Stimulated activated CD4-positive, alpha-beta T cell treated with anti-CD3 and anti-CD28 coated beads, Interleukin-4, amount 100 ng/mL, for 48 hours (primary cell): ENCODE measurements around the gene VNN1.

Experiments used
- DNase-seq, 2 donors: peaks; one replicate each; pipeline ENCODE4 v3.0.0-alpha.2; 2020; ENCODE audit warnings: low read depth in 2 of 2

VNN1 gene

GRCh38 chr6:132713352-132714134 lies at the start of gene VNN1:
Gene VNN1 (minus strand): TSS chr6:132714055. CDS start chr6:132714035, 20 bp downstream.
- DNase-seq, result no peak

- peak; percentile 14 for DNase-seq
These were observed 49.4 kb upstream of the VNN1 start for GRCh38 chr6:132763269-132763668.

GRCh38 chr6:132760256-132760655 lies 46.4 kb upstream of the VNN1 start:
- no peak for DNase-seq

- DNase-seq, result no peak
These were observed 44.8 kb upstream of the VNN1 start for GRCh38 chr6:132758689-132759088.

GRCh38 chr6:132752255-132752654 lies 38.4 kb upstream of the VNN1 start:
- no peak for DNase-seq

GRCh38 chr6:132751828-132752227 lies 38.0 kb upstream of the VNN1 start:
- DNase-seq, result no peak

GRCh38 chr6:132751306-132751705 lies 37.5 kb upstream of the VNN1 start:
- DNase-seq, result no peak

- DNase-seq, result no peak
These were observed 36.8 kb upstream of the VNN1 start for GRCh38 chr6:132750455-132751248.

- no peak for DNase-seq
These were observed 35.3 kb upstream of the VNN1 start for GRCh38 chr6:132749111-132749510.

- DNase-seq, result no peak
These were observed 34.6 kb upstream of the VNN1 start for GRCh38 chr6:132748446-132748845.

GRCh38 chr6:132746048-132746447 lies 32.2 kb upstream of the VNN1 start:
- DNase-seq, result no peak

GRCh38 chr6:132742495-132742894 lies 28.6 kb upstream of the VNN1 start:
- DNase-seq, result no peak

- no peak for DNase-seq
These were observed 27.4 kb upstream of the VNN1 start for GRCh38 chr6:132741281-132741680.

GRCh38 chr6:132736239-132736638 lies 22.4 kb upstream of the VNN1 start:
- no peak for DNase-seq

- no peak for DNase-seq
These were observed 20.9 kb upstream of the VNN1 start for GRCh38 chr6:132734694-132735236.

GRCh38 chr6:132733814-132734213 lies 20.0 kb upstream of the VNN1 start:
- DNase-seq, result no peak

- no peak for DNase-seq
These were observed 19.4 kb upstream of the VNN1 start for GRCh38 chr6:132733283-132733682.

GRCh38 chr6:132731086-132731485 lies 17.2 kb upstream of the VNN1 start:
- no peak for DNase-seq

GRCh38 chr6:132730560-132730959 lies 16.7 kb upstream of the VNN1 start:
- DNase-seq, result no peak

- DNase-seq, result no peak
These were observed 14.8 kb upstream of the VNN1 start for GRCh38 chr6:132728616-132729015.

- DNase-seq, result no peak
These were observed 12.7 kb upstream of the VNN1 start for GRCh38 chr6:132726608-132726975.

GRCh38 chr6:132725947-132726607 lies 12.2 kb upstream of the VNN1 start:
- no peak for DNase-seq
